ENCODE data around the gene CCDC88C.

Gene CCDC88C

GRCh38 chr14:91366749-91367148, 50.9 kb downstream of the CCDC88C start:
- no peak for DNase-seq (ENCODE audit: low read depth)

- no peak for DNase-seq (ENCODE audit: low read depth)
These were observed 52.1 kb downstream of the CCDC88C start for GRCh38 chr14:91365552-91365951.

GRCh38 chr14:91364524-91365270, 52.9 kb downstream of the CCDC88C start:
- no peak for DNase-seq (ENCODE audit: low read depth)

GRCh38 chr14:91363776-91364523, 53.7 kb downstream of the CCDC88C start:
- DNase-seq (ENCODE audit: low read depth) = no peak

GRCh38 chr14:91361233-91361811, 56.3 kb downstream of the CCDC88C start:
- DNase-seq (ENCODE audit: low read depth) = no peak

- no peak for DNase-seq (ENCODE audit: low read depth)
These were observed 57.0 kb downstream of the CCDC88C start for GRCh38 chr14:91360490-91361232.

GRCh38 chr14:91358654-91359220, 58.9 kb downstream of the CCDC88C start:
- no peak for DNase-seq (ENCODE audit: low read depth)

- no peak for DNase-seq (ENCODE audit: low read depth)
These were observed 59.6 kb downstream of the CCDC88C start for GRCh38 chr14:91358025-91358319.

- no peak for DNase-seq (ENCODE audit: low read depth)
These were observed 60.2 kb downstream of the CCDC88C start for GRCh38 chr14:91357272-91358024.

- no peak for DNase-seq (ENCODE audit: low read depth)
These were observed 61.3 kb downstream of the CCDC88C start for GRCh38 chr14:91356181-91356763.

- DNase-seq (ENCODE audit: low read depth) = no peak
These were observed 62.5 kb downstream of the CCDC88C start for GRCh38 chr14:91354979-91355685.

GRCh38 chr14:91354221-91354916, 63.3 kb downstream of the CCDC88C start:
- no peak for DNase-seq (ENCODE audit: low read depth)

GRCh38 chr14:91352728-91353692, 64.6 kb downstream of the CCDC88C start:
- DNase-seq (ENCODE audit: low read depth) = no peak

GRCh38 chr14:91352053-91352452, 65.6 kb downstream of the CCDC88C start:
- DNase-seq (ENCODE audit: low read depth) = no peak

GRCh38 chr14:91351512-91351862, 66.1 kb downstream of the CCDC88C start:
- no peak for DNase-seq (ENCODE audit: low read depth)

- DNase-seq (ENCODE audit: low read depth) = no peak
These were observed 66.7 kb downstream of the CCDC88C start for GRCh38 chr14:91350813-91351511.

GRCh38 chr14:91350483-91350812, 67.2 kb downstream of the CCDC88C start:
- DNase-seq (ENCODE audit: low read depth) = no peak

- no peak for DNase-seq (ENCODE audit: low read depth)
These were observed 68.0 kb downstream of the CCDC88C start for GRCh38 chr14:91349481-91350074.

All from CMK (cell line).